ENCODE data around the gene HCN4.
A peak's percentile ranks its signal among the peaks of the same experiment; 100 is the strongest.

GRCh38 chr15:73273181-73274002, 95.4 kb downstream of the HCN4 start:
- TF ChIP-seq EZH2 (IDR thresholded peaks at IDR 0.05; ENCODE audit: borderline replicate concordance) (no peak), CTCF (IDR thresholded peaks at IDR 0.05; ENCODE audit: poor library complexity) (peak; percentile 75)
